Measurements from ENCODE around the gene NEURL1B.
"Not testable (repeated sequence)": the region's sequence is repeated elsewhere in the genome, so short reads cannot be mapped to it uniquely, and the experiment has no call there.

Gene NEURL1B

DNA sequence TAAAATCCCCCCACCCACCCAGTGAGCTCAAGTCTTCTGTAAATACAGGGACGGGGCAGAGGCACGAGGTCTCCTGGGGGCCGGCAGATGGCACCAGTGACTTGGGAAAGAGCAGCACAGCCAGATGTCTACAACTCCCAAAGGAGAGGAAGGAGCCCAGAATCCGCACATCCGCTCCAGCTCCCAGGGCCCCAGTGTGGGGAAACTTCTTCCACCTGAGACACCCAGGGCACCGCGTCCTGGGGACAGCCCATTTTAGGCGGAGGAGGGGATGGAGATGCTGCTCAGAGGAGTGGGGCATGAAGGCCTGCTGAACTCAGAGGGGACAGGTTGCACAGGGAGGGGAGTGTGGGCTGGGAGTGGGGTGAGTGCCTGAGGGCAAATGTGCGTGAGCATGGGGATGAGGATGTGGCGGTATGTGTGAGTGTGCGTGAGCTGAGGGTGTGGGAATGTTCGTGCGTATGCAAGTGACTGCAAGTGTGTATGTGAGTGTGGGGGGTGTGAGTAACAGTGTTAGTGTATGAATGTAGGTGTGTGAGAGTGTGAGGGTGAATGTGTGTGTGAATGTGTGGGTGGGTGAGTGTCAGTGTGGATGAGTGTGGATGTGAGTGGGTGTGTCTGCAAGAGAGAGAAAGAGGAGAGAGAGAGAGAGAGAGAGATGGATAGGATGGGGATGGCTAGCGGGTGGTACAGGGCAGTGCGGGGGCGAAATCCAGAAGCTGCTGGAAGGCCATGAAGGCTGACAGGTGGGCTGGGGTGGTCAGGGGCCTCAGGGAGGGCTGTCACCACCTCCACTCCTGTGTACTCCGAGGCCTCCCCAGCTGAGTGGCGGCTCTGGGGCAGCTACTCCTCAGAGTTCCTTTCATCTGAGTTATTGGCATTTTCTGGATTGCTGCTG, 66.5 kb downstream of the NEURL1B start:
- DNase-seq (ENCODE audit: insufficient read length), result no peak
- no peak for FAIRE-seq
- TF ChIP-seq POLR2A (IDR thresholded peaks at IDR 0.05; ENCODE audit: low read depth, low read length) (no peak), TAF1 (IDR thresholded peaks at IDR 0.05; ENCODE audit: borderline replicate concordance, low read depth, low read length) (no peak), POLR2AphosphoS5 (IDR thresholded peaks at IDR 0.05; ENCODE audit: low read depth, low read length) (no peak)

DNA sequence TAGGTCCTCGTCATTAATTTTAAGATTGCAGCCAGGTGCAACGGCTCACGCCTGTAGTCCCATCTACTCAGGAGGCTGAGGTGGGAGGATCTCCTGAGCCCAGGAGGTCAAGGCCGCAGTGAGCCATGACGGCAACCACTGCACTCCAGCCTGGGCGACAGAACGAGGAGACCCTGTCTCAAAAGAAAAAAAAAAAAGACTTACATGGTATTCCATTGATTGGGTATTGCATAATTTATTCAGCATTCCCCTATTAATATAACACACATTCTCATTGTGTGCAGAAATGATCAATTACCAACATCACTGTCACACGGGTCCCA, 67.1 kb downstream of the NEURL1B start:
- DNase-seq (ENCODE audit: insufficient read length) (no peak), FAIRE-seq (no peak)
- TF ChIP-seq TAF1 (IDR thresholded peaks at IDR 0.05; ENCODE audit: borderline replicate concordance, low read depth, low read length), result no peak
- TF ChIP-seq POLR2AphosphoS5 (IDR thresholded peaks at IDR 0.05; ENCODE audit: low read depth, low read length), result no peak
- TF ChIP-seq POLR2A (IDR thresholded peaks at IDR 0.05; ENCODE audit: low read depth, low read length), result no peak

DNA sequence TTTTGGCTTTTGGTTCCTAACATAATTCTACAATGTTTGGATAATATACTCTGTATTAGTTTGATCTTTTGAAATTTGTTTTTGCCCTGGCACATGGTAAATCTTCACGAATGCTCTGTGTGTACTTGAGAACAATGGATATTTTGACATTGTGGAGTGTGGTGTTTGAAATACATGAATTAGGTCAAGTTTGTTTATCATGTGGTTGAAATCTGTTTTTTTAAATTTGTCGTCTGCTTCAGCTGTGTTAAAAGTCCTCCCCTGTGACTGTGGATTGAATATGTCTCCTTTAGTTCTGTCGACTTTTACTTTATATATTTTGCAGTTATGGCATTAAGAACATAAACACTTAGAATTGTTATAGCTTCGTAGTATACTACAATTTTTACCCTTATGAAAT, 69.6 kb downstream of the NEURL1B start:
- FAIRE-seq, result no peak
- TF ChIP-seq POLR2A (IDR thresholded peaks at IDR 0.05; ENCODE audit: low read depth, low read length) (no peak), POLR2AphosphoS5 (IDR thresholded peaks at IDR 0.05; ENCODE audit: low read depth, low read length) (no peak), TAF1 (IDR thresholded peaks at IDR 0.05; ENCODE audit: borderline replicate concordance, low read depth, low read length) (no peak)
- DNase-seq (ENCODE audit: insufficient read length), result no peak

DNA sequence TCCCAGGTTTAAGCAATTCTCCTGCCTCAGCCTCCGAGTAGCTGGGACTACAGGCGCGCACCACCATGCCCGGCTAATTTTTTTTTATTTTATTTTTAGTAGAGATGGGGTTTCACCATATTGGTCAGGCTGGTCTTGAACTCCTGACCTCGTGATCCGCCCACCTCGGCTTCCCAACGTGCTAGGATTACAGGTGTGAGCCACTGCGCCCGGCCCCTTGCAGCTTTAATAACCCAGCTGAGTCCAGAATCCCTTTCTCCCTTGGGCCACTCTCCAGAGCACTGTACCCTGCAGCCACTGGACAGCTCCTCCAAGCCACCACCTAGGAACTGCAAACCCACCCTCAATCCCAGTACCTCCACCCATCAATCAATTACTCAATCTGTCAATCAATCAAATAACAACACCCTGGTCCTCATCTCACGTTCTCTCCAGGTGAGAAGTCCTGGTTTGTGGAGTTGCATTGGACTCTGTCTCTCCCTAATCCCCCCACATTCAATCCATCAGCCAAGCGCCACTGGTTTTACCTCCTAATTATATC, 70.3 kb downstream of the NEURL1B start:
- FAIRE-seq; DNase-seq (ENCODE audit: insufficient read length): not testable (repeated sequence)

DNA sequence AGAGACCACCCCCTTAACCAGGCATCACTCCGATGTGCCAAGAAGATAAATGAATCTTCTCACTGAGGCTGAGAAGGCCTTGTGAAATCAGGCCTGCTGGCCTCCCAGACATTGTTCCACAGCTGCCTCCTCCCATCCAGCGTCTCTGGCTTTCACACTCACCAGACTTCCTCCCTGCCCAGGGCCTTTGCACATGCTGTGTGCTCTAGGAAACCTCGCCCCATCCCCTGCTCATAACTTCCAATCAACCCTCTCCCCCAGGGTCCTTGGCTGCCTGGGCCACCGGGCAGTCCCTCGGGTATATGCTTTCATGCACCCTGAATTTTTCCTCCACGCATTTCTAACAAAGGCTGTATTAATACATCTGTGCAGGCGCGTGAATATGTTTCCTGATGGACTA, 71.5 kb downstream of the NEURL1B start:
- FAIRE-seq (no peak), DNase-seq (ENCODE audit: insufficient read length) (no peak)
- TF ChIP-seq POLR2AphosphoS5 (IDR thresholded peaks at IDR 0.05; ENCODE audit: low read depth, low read length) (no peak), POLR2A (IDR thresholded peaks at IDR 0.05; ENCODE audit: low read depth, low read length) (no peak), TAF1 (IDR thresholded peaks at IDR 0.05; ENCODE audit: borderline replicate concordance, low read depth, low read length) (no peak)

DNA sequence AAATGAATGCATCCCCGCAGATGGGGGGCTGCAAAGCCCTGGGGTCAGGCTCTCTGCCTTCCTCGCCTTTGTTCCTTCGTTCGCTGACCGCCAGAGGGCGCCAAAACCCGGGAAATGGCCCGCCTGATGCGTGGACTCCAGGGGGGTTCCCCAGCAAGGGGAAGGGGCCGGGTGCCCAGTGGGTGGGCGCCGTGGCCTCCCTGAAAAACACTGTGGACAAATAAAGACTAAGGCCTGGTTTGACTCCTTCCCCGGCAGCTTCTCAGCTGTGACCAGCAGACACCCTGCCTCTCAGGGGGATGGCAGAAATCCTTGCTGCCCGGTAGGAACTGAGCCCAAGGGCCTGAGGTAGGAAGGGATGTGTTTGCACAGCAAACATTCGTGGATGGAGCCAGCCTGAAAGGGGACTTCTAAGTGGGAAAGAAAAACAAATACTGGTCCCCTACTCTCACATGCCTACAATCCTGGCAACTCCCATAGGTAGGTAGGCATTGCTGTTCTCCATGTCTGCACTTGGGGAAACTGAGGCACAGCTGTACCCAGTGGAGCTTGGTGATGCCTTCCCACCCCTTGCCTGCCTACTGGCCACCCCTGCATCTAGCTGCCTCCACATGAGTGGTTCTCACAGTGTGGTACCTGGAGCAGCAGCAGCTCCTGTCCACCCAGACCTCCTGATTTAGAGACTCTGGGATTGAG, 72.2 kb downstream of the NEURL1B start:
- DNase-seq (ENCODE audit: insufficient read length) (peak; percentile 63), FAIRE-seq (no peak)
- TF ChIP-seq TAF1 (IDR thresholded peaks at IDR 0.05; ENCODE audit: borderline replicate concordance, low read depth, low read length), result no peak
- TF ChIP-seq POLR2AphosphoS5 (IDR thresholded peaks at IDR 0.05; ENCODE audit: low read depth, low read length), result no peak
- no peak for TF ChIP-seq POLR2A (IDR thresholded peaks at IDR 0.05; ENCODE audit: low read depth, low read length)

DNA sequence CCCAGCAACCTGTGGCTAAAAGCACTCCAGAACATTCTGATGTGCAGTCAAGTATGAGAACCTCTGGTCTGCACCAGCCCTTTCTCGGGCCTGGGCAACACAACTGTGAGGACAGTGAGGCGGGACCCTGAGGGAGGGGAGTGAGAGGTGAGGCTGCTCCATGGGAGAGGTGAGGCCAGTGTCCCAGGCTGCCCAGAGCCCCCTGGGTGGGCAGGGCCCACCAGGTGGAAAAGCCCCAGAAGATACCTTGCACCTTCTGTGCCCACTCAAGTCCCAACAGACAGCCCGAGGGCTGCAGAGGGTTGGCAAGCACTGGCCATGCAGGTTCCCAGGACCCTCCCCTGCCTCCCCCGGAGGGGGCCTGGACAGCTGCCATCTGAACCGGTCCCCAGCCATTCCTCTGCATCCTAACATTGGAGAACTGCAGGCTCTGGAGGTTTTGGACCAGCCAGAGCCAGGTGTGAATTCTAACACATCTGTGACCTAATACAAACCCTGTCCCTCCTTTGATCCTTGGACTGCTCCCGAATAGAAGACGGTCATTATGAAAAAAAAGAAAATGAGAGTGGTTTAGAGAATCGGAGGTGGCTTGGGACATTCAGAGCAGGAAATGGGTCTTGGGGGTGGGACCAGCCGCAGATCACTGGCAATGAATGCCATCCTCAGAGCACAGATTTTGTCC, 72.9 kb downstream of the NEURL1B start:
- TF ChIP-seq TAF1 (IDR thresholded peaks at IDR 0.05; ENCODE audit: borderline replicate concordance, low read depth, low read length), result no peak
- DNase-seq (ENCODE audit: insufficient read length) (no peak), FAIRE-seq (no peak)

DNA sequence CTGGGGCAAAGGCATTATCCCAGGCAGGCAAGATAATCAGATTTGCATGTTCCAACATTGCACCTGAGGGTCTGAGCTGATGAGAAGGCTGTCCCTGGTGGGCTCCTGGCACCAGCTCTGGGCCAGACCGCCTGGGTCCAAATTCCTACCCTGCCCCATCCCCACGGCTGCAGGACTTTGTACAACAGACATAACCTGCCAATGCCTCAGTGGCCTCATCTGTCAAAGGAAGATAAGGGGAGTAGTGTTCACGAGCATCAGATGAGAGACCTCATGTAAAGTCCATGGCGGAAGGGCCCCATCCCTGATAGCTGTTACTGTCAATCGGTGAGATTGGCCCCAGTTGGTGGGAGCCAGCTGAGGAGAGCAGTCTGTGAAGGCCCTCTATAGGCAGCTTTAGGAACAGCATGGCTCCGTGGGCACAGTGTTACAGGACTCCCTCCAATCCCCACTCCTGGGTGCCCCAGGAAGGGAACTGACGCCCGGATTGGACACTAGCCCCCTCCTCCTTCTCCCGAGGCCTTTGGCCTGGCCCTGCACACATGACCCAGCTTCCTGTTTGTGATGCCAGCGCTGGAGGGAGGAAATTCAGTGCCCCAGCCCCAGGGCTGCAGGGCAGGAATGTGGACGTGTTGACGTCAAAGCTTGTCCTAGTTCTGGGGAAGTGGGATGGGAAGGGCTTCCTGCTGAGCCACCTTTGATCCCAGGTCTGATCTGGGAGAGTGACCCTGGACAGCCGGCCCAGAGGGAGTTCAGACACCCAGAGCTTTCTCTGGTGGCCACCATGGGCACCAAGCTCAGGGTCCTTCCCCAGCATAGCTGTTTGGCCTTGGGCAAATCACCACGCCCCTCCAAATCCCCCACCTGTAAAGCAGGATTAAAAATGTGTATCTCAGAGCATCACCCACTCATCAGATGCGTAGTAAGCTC, 73.7 kb downstream of the NEURL1B start:
- TF ChIP-seq TAF1 (IDR thresholded peaks at IDR 0.05; ENCODE audit: borderline replicate concordance, low read depth, low read length), result no peak
- TF ChIP-seq POLR2A (IDR thresholded peaks at IDR 0.05; ENCODE audit: low read depth, low read length), result no peak
- no peak for TF ChIP-seq POLR2AphosphoS5 (IDR thresholded peaks at IDR 0.05; ENCODE audit: low read depth, low read length)
- FAIRE-seq (peak; percentile 82), DNase-seq (ENCODE audit: insufficient read length) (peak; percentile 69)

DNA sequence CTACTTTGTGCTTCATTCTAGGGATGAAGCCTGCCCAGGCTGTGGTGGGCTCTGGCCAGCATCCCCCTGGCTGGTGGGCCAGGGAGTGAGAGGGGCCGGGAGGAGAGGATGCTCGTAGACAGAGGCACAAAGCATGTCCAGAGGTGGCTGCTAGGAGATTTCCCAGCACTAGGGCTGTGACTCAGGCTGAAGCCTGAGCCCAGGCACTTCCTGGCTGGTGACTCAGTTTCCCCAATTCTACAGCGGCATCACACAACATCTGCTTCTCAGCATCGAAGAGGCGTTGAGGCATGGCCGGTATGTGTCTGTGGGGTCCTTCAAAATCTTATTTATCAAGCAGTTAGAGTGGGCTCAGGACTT, 74.3 kb downstream of the NEURL1B start:
- TF ChIP-seq TAF1 (IDR thresholded peaks at IDR 0.05; ENCODE audit: borderline replicate concordance, low read depth, low read length) (no peak), POLR2A (IDR thresholded peaks at IDR 0.05; ENCODE audit: low read depth, low read length) (no peak), POLR2AphosphoS5 (IDR thresholded peaks at IDR 0.05; ENCODE audit: low read depth, low read length) (no peak)
- no peak for DNase-seq (ENCODE audit: insufficient read length)
- FAIRE-seq, result no peak

DNA sequence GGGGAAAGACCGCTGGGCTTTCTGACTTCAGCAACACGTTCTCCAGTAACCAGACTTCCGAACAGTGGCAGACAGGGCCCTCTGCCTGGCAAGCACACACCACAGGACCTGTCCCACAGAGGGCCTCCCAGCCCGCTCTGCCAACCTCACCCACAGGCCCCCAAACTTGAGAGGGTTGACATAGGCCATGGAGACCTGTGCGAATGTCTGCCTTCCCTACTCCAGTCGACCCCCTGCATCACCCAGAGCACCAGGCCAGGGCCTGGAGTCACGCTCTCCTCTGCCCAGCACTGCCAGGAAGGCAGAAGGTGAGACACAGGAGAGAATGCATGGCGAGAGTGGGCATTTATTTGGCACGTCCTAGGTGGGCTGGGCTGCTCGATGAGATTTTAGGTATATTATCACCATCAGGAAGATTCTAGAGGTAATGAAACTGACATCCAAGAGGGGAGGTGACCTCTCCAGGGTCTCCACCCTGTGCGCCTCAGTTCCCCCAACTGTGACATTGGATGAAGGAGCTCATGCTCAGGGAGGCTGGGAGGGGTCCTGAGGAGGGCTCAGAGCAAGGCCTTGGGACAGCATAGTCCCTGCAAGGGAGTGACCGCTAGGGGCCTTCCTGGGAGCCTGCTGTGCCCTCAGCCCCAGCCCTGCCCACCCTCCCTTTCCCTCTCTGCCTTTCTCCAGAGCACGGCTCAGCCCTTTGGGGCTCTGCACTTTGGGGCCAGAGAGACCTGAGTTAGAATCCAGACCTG, 75.0 kb downstream of the NEURL1B start:
- FAIRE-seq, result no peak
- no peak for DNase-seq (ENCODE audit: insufficient read length)
- TF ChIP-seq POLR2A (IDR thresholded peaks at IDR 0.05; ENCODE audit: low read depth, low read length) (no peak), TAF1 (IDR thresholded peaks at IDR 0.05; ENCODE audit: borderline replicate concordance, low read depth, low read length) (no peak), POLR2AphosphoS5 (IDR thresholded peaks at IDR 0.05; ENCODE audit: low read depth, low read length) (no peak)

Data from GM12892 (cell line).